Aorta (tissue), 5 donors: ENCODE data around the gene RAB40B. TPM values are rescaled to one million over a fixed set of nuclear protein-coding genes. Genes with fewer than 3 reads are reported as not detected.

Source experiments
- ATAC-seq: fragments of 200-7000 bp; cut with Tn5 transposase; one replicate; pipeline ENCODE4 v1.9.1; 2022; ENCODE audit warnings: moderate library complexity; ENCODE audit not compliant: low FRiP score
- DNase-seq, 2 donors: peaks; one replicate each; pipeline ENCODE4 v3.0.0-alpha.2; 2020
- H3K27ac ChIP-seq, 2 donors: one replicate each; pipeline ENCODE4 v1.5.1; 2013; ENCODE audit warnings: low read length in 2 of 2, mild to moderate bottlenecking in 2 of 2, moderate library complexity in 2 of 2, control low read depth in 1 of 2, inconsistent platforms in 1 of 2, low read depth in 1 of 2
- H3K27me3 ChIP-seq, 2 donors: one replicate each; pipeline ENCODE4 v1.6.1; 2013; ENCODE audit warnings: control low read depth in 1 of 2, low read length in 1 of 2, mild to moderate bottlenecking in 1 of 2, moderate library complexity in 1 of 2; ENCODE audit not compliant: insufficient read depth in 2 of 2, control insufficient read depth in 1 of 2
- H3K36me3 ChIP-seq, 2 donors: one replicate each; pipeline ENCODE4 v1.6.1; 2013; ENCODE audit warnings: control low read depth in 1 of 2, low read length in 1 of 2, mild to moderate bottlenecking in 1 of 2; ENCODE audit not compliant: insufficient read depth in 2 of 2, control insufficient read depth in 1 of 2
- H3K4me1 ChIP-seq, 2 donors: one replicate each; pipeline ENCODE4 v1.6.1; 2013; ENCODE audit warnings: low read length in 2 of 2, control low read depth in 1 of 2, mild to moderate bottlenecking in 1 of 2, moderate library complexity in 1 of 2; ENCODE audit not compliant: insufficient read depth in 2 of 2, control insufficient read depth in 1 of 2
- H3K4me3 ChIP-seq, 2 donors: one replicate each; pipeline ENCODE4 v1.5.1; 2013; ENCODE audit warnings: low read length in 2 of 2, control low read depth in 1 of 2, mild to moderate bottlenecking in 1 of 2
- H3K9me3 ChIP-seq: one replicate; pipeline ENCODE4 v1.6.1; 2013; ENCODE audit warnings: mild to moderate bottlenecking, low read length; ENCODE audit not compliant: control insufficient read depth
- WGBS, 2 donors: extraction: QIAGEN DNeasy Blood & Tissue Kit; methylation state at CpG; one replicate each; pipeline ENCODE4 v1.1.7; 2013; 5-methylcytosine and 5-hydroxymethylcytosine counted together
- intact Hi-C, 2 donors: fragments of 100-400 bp; cut with DNase I; formaldehyde crosslinking; loops; one replicate each; pipeline versions ENCODE4 v1.14.2 to v1.15.0; 2022
- polyA plus RNA-seq, 2 donors: library from polyadenylated mRNA; stranded (reverse); fragments of 200-250 nt; gene quantifications; one replicate each; pipeline ENCODE4 v1.2.3, GENCODE V29; 2013
- total RNA-seq, 2 donors: library from RNA; stranded (reverse); fragmentation: NEBNext Ultra II Directional; extraction: Animal tissue kit (Norgen Biotek cat#: 25700); gene quantifications; one replicate each; pipeline ENCODE4 v1.2.1, GENCODE V29; 2021
- donor health status: healthy with polysubstance abuse.
- donor health status: Bipolar disorder and iron deficiency.
- donor health status: DM: no; HTN: no; CAD: no.
- donor health status: DM: no; HTN: no; CAD: no.
- donor health status: DM: yes; HTN: yes; CAD: no.

The RAB40B gene
- total and polyA plus RNA-seq, 4 donors = 4.5 to 19.5 (median 11.2) TPM

GRCh38 chr17:82696916-82697807, 1.3 kb downstream of the RAB40B start:
- H3K4me1 ChIP-seq = no peaks in the 10 kb centered on the region
- peak overlapping the region; percentile 92 to 93 for H3K4me3 ChIP-seq
- H3K9me3 ChIP-seq = no peaks in the 10 kb centered on the region

GRCh38 chr17:82696259-82696658, 2.2 kb downstream of the RAB40B start:
- H3K4me3 ChIP-seq = no peak overlapping the region
- 95 to 97% methylated on average over 14 to 16 of the region's 17 CpGs for WGBS, 2 donors
- H3K27me3 ChIP-seq = no peaks in the 10 kb centered on the region
- intact Hi-C loops = loop anchor here in 1 of 2 donors (5.0 kb wide), 1 partner anchor 56 kb away; the partner anchor contains the start of gene TBCD
- H3K9me3 ChIP-seq = no peaks in the 10 kb centered on the region
- H3K36me3 ChIP-seq = no peaks in the 10 kb centered on the region
- no peak for ATAC-seq
- no peak overlapping the region for H3K27ac ChIP-seq
- no peaks in the 10 kb centered on the region for H3K4me1 ChIP-seq
- DNase-seq = peak in 1 of 2 donors; percentile 16

More at GRCh38 chr17:82696916-82697807, 1.3 kb downstream of the RAB40B start:
- DNase-seq = no peak
- WGBS, 2 donors = 21 to 25% methylated on average over 48 of the region's 48 CpGs
- Histone ChIP-seq H3K27ac (no peak overlapping the region), H3K36me3 (no peaks in the 10 kb centered on the region), H3K27me3 (no peaks in the 10 kb centered on the region)
- no peak for ATAC-seq
- intact Hi-C loops = loop anchor here in 1 of 2 donors (5.0 kb wide), 1 partner anchor 55 kb away; the partner anchor contains the start of gene TBCD

GRCh38 chr17:82694647-82695046, 3.9 kb downstream of the RAB40B start:
- DNase-seq (no peak), ATAC-seq (no peak)
- no peak overlapping the region for H3K27ac ChIP-seq
- intact Hi-C loops = loop anchor here in 1 of 2 donors (5.0 kb wide), 1 partner anchor 58 kb away; the partner anchor contains the start of gene TBCD
- no peaks in the 10 kb centered on the region for H3K4me1 ChIP-seq
- no peaks in the 10 kb centered on the region for H3K9me3 ChIP-seq
- H3K4me3 ChIP-seq = no peak overlapping the region
- H3K36me3 ChIP-seq = no peaks in the 10 kb centered on the region
- H3K27me3 ChIP-seq = no peaks in the 10 kb centered on the region
- 71 to 87% methylated on average over 2 of the region's 2 CpGs for WGBS, 2 donors

- peak in 1 of 2 donors; percentile 36 for DNase-seq
- no peak for ATAC-seq
- Histone ChIP-seq H3K4me1 (no peaks in the 10 kb centered on the region), H3K27ac (no peak overlapping the region), H3K36me3 (no peaks in the 10 kb centered on the region), H3K9me3 (no peaks in the 10 kb centered on the region), H3K27me3 (no peaks in the 10 kb centered on the region), H3K4me3 (no peak overlapping the region)
- intact Hi-C loops = no loop called here
- 87 to 90% methylated on average over 22 of the region's 22 CpGs for WGBS, 2 donors
Observed at GRCh38 chr17:82693168-82693867, 5.2 kb downstream of the RAB40B start.

GRCh38 chr17:82692268-82692667, 6.2 kb downstream of the RAB40B start:
- DNase-seq = peak in 1 of 2 donors; percentile 39
- Histone ChIP-seq H3K27me3 (no peaks in the 10 kb centered on the region), H3K27ac (no peak overlapping the region), H3K4me3 (no peak overlapping the region), H3K9me3 (no peaks in the 10 kb centered on the region), H3K4me1 (no peaks in the 10 kb centered on the region), H3K36me3 (no peaks in the 10 kb centered on the region)
- intact Hi-C loops = no loop called here
- WGBS, 2 donors = 82 to 89% methylated on average over 16 of the region's 16 CpGs
- ATAC-seq = no peak

GRCh38 chr17:82691714-82692113, 6.8 kb downstream of the RAB40B start:
- Histone ChIP-seq H3K9me3 (no peaks in the 10 kb centered on the region), H3K4me1 (no peaks in the 10 kb centered on the region), H3K4me3 (no peak overlapping the region), H3K36me3 (no peaks in the 10 kb centered on the region), H3K27ac (no peak overlapping the region), H3K27me3 (no peaks in the 10 kb centered on the region)
- 90 to 94% methylated on average over 11 to 14 of the region's 17 CpGs for WGBS, 2 donors
- ATAC-seq (no peak), DNase-seq (peak in 1 of 2 donors; percentile 26)
- intact Hi-C loops = no loop called here

- no peaks in the 10 kb centered on the region for H3K9me3 ChIP-seq
- no peaks in the 10 kb centered on the region for H3K4me1 ChIP-seq
- peak in 1 of 2 donors; percentile 38 for DNase-seq
- H3K4me3 ChIP-seq = no peak overlapping the region
- ATAC-seq = no peak
- no peak overlapping the region for H3K27ac ChIP-seq
- intact Hi-C loops = no loop called here
- 76 to 79% methylated on average over 18 of the region's 18 CpGs for WGBS, 2 donors
- H3K36me3 ChIP-seq = no peaks in the 10 kb centered on the region
- no peaks in the 10 kb centered on the region for H3K27me3 ChIP-seq
Observed at GRCh38 chr17:82690786-82691489, 7.6 kb downstream of the RAB40B start.

GRCh38 chr17:82689077-82689476, 9.4 kb downstream of the RAB40B start:
- peak in 1 of 2 donors; percentile 16 for DNase-seq
- ATAC-seq = no peak
- H3K4me1 ChIP-seq = no peaks in the 10 kb centered on the region
- H3K9me3 ChIP-seq = no peaks in the 10 kb centered on the region
- H3K27me3 ChIP-seq = no peaks in the 10 kb centered on the region
- no peaks in the 10 kb centered on the region for H3K36me3 ChIP-seq
- WGBS, 2 donors = 86 to 87% methylated on average over 8 of the region's 8 CpGs
- H3K4me3 ChIP-seq = no peak overlapping the region
- intact Hi-C loops = no loop called here
- no peak overlapping the region for H3K27ac ChIP-seq
